Epithelial cell of prostate (primary cell): ENCODE measurements around the gene RNF157.
A peak's percentile ranks its signal among the peaks of the same experiment; 100 is the strongest.
"Not testable (repeated sequence)": the region's sequence is repeated elsewhere in the genome, so short reads cannot be mapped to it uniquely, and the experiment has no call there.

Experiments
- DNase-seq: peaks from one replicate; pipeline ENCODE4 v3.0.0-alpha.2; 2011; ENCODE audit warnings: low read depth, low spot score
- H3K27ac ChIP-seq: fragments of 450-650 bp; 2 replicates; pipeline ENCODE4 v1.5.1; 2017; ENCODE audit warnings: mild to moderate bottlenecking

Gene RNF157

GRCh38 chr17:76196675-76197074, 43.6 kb downstream of the RNF157 start:
- no peak for DNase-seq
- no peak overlapping the region for H3K27ac ChIP-seq

- DNase-seq: no peak
- H3K27ac ChIP-seq: no peak overlapping the region
Measured at GRCh38 chr17:76195281-76196096, 44.8 kb downstream of the RNF157 start.

DNA sequence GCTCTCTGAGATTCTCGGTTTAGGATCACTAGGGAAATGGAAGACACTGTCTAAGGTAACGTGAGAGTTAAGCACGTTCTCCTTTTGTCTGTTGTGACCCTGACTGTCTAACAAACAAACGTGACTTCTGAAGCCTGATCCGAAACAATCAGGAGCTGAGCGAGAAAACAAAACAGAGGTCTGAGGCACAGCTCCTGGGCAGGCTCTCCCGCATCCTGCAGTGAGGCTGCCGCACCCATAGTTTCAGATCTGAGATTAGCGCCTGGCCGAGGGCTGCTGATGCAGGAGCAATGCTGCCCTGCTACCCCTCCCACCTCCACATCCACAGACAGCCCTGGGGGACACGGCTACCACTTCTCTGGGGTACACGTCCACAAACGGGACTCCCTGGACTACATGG, 46.7 kb downstream of the RNF157 start:
- no peak overlapping the region for H3K27ac ChIP-seq

DNA sequence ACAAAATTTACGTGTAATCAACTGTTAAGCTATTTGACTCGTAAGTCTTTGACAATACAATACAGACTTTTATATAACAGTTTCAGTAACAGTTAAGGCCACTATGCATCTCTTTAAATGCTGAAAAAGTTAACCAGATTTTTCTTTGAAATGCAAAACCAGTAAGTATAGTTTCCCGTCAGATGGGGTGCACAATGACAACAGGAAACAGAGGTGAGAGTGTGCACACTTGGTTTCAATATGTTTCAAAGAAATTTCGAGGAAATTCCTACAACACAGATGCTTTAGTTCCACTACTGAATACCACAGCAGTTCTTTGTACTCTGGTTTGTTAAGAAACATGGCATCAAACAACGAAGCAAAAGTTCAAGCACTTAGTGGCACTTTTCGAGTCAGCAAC, 48.4 kb downstream of the RNF157 start:
- DNase-seq: no peak
- no peak overlapping the region for H3K27ac ChIP-seq

More for the DNA sequence above, 46.7 kb downstream of the RNF157 start:
- no peak for DNase-seq

DNA sequence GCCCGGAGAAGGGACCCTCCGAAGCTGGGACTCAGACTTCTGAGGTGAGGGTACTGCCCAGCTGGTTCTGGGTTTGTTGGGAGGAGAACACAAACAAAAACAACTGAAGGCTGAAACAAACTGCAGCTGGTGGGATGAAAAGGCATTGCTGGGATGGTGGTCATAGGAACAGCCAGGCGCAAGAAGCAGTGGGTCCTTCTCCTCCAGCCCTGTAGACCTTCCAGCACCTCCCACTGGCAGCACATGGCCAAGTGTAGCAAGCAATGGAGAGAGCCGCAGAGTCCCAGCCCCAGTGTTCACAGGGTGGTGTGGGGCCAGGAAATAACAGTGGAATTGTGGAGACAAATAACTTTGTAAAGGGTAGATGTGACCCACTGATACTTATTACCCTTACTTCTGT, 50.6 kb downstream of the RNF157 start:
- no peak overlapping the region for H3K27ac ChIP-seq

GRCh38 chr17:76189247-76189646, 51.0 kb downstream of the RNF157 start:
- DNase-seq: no peak
- no peak overlapping the region for H3K27ac ChIP-seq

More for the DNA sequence above, 50.6 kb downstream of the RNF157 start:
- DNase-seq: no peak

DNA sequence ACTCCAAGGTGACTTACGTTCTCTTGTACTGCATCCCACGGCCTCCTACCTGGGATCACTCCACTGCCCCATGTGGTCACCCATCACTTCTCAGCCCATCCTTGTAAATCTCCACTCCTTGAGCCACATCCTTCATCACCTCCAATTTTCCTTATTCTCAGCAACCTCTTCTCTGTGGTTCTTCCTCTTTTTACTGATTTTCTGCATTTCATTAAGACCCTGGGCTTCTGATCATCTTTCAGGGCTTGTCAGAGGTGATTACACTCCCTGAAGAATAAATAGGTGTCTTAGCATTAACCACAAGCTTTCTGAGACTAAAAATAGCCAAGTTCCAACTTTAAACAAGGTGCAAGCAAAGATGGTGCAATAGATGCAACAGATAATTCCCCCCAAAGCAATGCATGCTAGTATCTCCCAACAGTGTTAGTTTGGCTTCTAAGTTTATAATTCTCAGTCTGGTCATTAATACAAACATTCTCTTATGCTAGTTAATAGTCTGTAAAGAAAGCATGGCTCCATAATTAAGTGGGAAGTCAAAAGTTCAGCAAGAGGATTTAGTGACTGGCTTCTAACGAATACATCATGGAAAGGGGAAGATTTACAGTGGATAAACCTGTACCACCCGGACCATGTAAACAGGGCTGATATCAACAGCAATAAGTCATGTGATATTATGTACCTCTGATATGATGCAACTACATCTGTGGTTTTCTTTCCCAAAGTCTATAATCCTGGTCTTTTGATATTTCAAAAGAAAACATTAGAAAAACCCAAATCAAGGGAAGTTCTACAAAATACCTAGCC, 51.9 kb downstream of the RNF157 start:
- no peak for DNase-seq
- no peak overlapping the region for H3K27ac ChIP-seq

DNA sequence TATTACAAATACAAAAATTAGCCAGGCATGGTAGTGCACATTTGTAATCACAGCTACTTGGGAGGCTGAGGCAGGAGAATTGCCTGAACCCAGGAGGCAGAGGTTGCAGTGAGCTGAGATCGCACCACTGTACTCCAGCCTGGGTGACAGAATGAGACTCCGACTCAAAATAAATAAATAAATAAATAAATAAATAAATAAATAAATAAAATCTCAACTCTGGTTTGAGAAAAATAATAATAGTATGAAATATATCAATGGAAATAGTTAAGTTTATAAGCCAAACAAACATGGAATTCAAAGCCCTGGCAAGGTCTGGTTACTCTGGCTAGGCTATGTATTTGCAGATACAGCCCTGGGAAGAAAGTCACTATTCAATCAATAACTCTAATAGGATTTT, 53.5 kb downstream of the RNF157 start:
- DNase-seq, H3K27ac ChIP-seq: not testable (repeated sequence)

GRCh38 chr17:76184290-76184689, 56.0 kb downstream of the RNF157 start:
- H3K27ac ChIP-seq: no peak overlapping the region
- DNase-seq: no peak

DNA sequence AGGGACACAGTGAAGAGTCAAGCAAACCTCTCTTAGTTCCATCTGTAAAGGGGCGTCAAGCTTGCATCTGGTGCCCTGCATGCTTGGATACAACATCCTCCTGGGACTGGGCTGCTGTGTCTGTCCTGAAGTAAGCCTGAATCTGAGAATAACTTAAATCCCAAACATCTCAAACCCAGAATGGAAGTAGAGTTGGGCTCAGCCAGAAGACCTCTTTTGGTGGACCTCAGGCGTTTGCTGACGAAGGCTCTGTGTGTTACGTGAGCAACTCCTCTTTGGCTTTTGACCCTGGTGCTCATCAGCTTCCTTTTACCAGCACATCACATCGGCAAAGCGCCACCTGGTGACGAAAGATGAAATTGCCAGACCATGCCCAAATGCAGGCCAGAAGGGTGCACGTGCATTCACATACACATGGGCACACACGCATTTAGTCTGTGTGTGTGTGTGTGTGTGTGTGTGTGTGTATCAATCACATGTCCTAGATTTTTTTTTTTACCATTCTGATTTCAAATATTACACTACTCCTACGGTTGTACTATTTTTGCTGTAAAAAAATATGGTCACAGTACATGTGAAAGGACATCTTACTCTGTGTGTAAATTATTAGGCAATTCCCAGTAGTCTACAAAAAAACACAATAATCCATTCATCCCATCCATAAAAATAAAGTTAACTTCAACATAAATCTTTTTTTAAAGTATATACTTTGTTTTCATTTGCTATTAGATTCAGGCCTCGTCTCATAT, 58.1 kb downstream of the RNF157 start:
- H3K27ac ChIP-seq: no peak overlapping the region
- peak; percentile 65 for DNase-seq

- no peak for DNase-seq
Measured at GRCh38 chr17:76179496-76180467, 60.5 kb downstream of the RNF157 start.

GRCh38 chr17:76178124-76178523, 62.2 kb downstream of the RNF157 start:
- no peak for DNase-seq
- H3K27ac ChIP-seq: no peak overlapping the region

More at GRCh38 chr17:76179496-76180467, 60.5 kb downstream of the RNF157 start:
- peak overlapping the region; percentile 25 for H3K27ac ChIP-seq

GRCh38 chr17:76176701-76177574, 63.4 kb downstream of the RNF157 start:
- no peak overlapping the region for H3K27ac ChIP-seq

DNA sequence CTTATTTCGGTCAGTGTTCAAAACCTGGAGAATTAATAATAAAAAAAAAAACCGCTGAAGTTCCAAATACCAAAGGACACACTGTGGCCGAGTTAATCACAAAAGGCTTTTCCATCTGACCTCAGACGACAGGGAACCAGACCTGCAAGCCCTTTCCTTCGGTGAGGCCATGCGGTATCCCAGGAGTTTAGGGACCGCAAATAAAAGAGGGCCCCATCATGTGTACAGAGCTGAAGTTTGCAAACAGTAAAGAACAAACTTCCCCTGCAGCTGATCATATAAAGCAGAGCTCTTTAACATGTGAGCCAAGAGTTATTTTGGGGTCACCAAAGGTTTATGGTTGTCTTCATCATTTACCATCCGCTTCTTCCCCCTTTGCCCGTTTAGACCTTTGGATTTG, 66.3 kb downstream of the RNF157 start:
- no peak for DNase-seq
- H3K27ac ChIP-seq: no peak overlapping the region

More at GRCh38 chr17:76176701-76177574, 63.4 kb downstream of the RNF157 start:
- DNase-seq: no peak

- H3K27ac ChIP-seq: no peak overlapping the region
- no peak for DNase-seq
Measured at GRCh38 chr17:76173474-76173873, 66.8 kb downstream of the RNF157 start.

GRCh38 chr17:76171706-76172105, 68.6 kb downstream of the RNF157 start:
- DNase-seq: no peak
- H3K27ac ChIP-seq: no peak overlapping the region

- no peak overlapping the region for H3K27ac ChIP-seq
- no peak for DNase-seq
Measured at GRCh38 chr17:76170114-76170513, 70.2 kb downstream of the RNF157 start.

DNA sequence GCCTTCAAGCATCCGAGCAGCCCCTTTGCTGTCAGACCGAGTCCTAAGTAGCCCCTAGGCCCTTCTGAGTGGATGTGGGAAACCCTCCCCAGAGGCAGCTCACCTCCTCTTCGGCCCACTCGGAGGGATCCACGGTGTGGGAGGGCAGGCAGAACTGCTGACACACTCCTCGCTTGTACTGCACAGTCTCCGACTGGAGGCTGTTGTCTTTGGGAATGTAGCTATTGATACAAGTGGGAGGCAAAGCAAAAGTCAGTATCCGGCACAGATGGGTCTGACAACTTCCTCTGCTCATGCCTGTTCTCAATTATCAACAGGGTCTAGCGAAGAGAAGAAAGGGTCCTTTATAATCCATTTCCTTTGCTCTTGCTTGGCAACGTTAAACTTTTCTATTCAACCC, 73.4 kb downstream of the RNF157 start:
- no peak for DNase-seq
- H3K27ac ChIP-seq: no peak overlapping the region

DNA sequence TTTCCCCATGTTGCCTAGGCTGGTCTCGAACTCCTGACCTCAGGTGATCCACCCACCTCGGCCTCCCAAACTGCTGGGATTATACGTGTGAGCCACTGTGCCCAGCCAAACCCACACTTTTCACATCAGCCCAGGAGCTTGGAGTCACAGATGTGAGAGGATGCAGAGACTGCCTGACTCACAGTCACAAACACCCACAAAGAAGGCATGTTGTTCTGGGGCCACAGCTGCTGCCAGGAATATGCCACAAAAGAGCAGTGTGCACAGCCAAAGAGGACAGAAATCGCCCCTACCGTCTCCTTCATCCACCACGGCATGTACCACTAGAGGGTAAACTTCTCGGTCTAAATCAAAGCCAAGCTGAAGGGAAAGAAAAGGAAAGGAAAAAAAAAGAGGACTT, 74.1 kb downstream of the RNF157 start:
- H3K27ac ChIP-seq: no peak overlapping the region
- no peak for DNase-seq
